OCI-M2 (cell line): ENCODE measurements around the gene REXO4.

Experiments used
- DNase-seq: peaks from one replicate; lab custom pipeline; 2025; ENCODE audit not compliant: unreplicated experiment; lab: John Stamatoyannopoulos, UW

The REXO4 gene

GRCh38 chr9:133417541-133418461 lies at the start of gene REXO4:
Gene REXO4, minus strand, starts transcription at chr9:133418010. Its CDS starts 166 bp downstream, at chr9:133417844.
- DNase-seq, result peak; percentile 20

- DNase-seq, result no peak
These were observed 49.3 kb upstream of the REXO4 start for GRCh38 chr9:133467101-133467500.

- no peak for DNase-seq
These were observed 48.2 kb upstream of the REXO4 start for GRCh38 chr9:133465984-133466383.

- no peak for DNase-seq
These were observed 46.8 kb upstream of the REXO4 start for GRCh38 chr9:133464638-133465037.

GRCh38 chr9:133463864-133464615 lies 46.2 kb upstream of the REXO4 start:
- no peak for DNase-seq

- DNase-seq, result no peak
These were observed 45.5 kb upstream of the REXO4 start for GRCh38 chr9:133463234-133463863.

GRCh38 chr9:133461975-133462374 lies 44.2 kb upstream of the REXO4 start:
- DNase-seq, result no peak

GRCh38 chr9:133460405-133461175 lies 42.8 kb upstream of the REXO4 start:
- no peak for DNase-seq

- peak; percentile 81 for DNase-seq
These were observed 41.9 kb upstream of the REXO4 start, which contains the start of gene CACFD1 for GRCh38 chr9:133459476-133460404. Gene CACFD1, plus strand, starts transcription at chr9:133459978. Its CDS starts 89 bp downstream, at chr9:133460067.

- DNase-seq, result no peak
These were observed 41.0 kb upstream of the REXO4 start for GRCh38 chr9:133458643-133459312.

GRCh38 chr9:133457748-133458147 lies 39.9 kb upstream of the REXO4 start:
- no peak for DNase-seq

GRCh38 chr9:133457233-133457632 lies 39.4 kb upstream of the REXO4 start:
- DNase-seq, result no peak

GRCh38 chr9:133456409-133456808 lies 38.6 kb upstream of the REXO4 start:
- DNase-seq, result no peak

- no peak for DNase-seq
These were observed 38.1 kb upstream of the REXO4 start for GRCh38 chr9:133455936-133456335.

GRCh38 chr9:133454943-133455673 lies 37.3 kb upstream of the REXO4 start:
- no peak for DNase-seq

GRCh38 chr9:133454325-133454724 lies 36.5 kb upstream of the REXO4 start:
- no peak for DNase-seq

GRCh38 chr9:133453651-133454050 lies 35.8 kb upstream of the REXO4 start:
- no peak for DNase-seq

GRCh38 chr9:133452562-133452961 lies 34.8 kb upstream of the REXO4 start:
- no peak for DNase-seq
